ENCODE measurements around the gene NCDN.

NCDN gene

GRCh38 chr1:35532497-35533223, 24.9 kb upstream of the NCDN start:
- H3K27me3 ChIP-seq (ENCODE audit: control insufficient read depth, insufficient read depth, low read length): no peaks in the 10 kb centered on the region
- peaks cover 36% of the 10 kb centered on the region for H3K4me1 ChIP-seq (ENCODE audit: control insufficient read depth, insufficient read depth, low read length)
- no peaks in the 10 kb centered on the region; the same call in 1 of the 2 replicates for H3K9me3 ChIP-seq (ENCODE audit: control insufficient read depth, insufficient read depth, low read length)
- H3K4me3 ChIP-seq (ENCODE audit: low read depth, low read length): no peak overlapping the region
- peaks cover 21% of the 10 kb centered on the region for H3K36me3 ChIP-seq (ENCODE audit: control insufficient read depth, insufficient read depth, low read length)
- H3K9ac ChIP-seq (ENCODE audit: low read depth, low read length): no peak overlapping the region
- no peak overlapping the region for H3K27ac ChIP-seq (ENCODE audit: low read depth, low read length)

- H3K4me3 ChIP-seq (ENCODE audit: low read depth, low read length): no peak overlapping the region
- no peaks in the 10 kb centered on the region for H3K27me3 ChIP-seq (ENCODE audit: control insufficient read depth, insufficient read depth, low read length)
- H3K4me1 ChIP-seq (ENCODE audit: control insufficient read depth, insufficient read depth, low read length): peaks cover 40% of the 10 kb centered on the region
- H3K9ac ChIP-seq (ENCODE audit: low read depth, low read length): no peak overlapping the region
- peaks cover 21% of the 10 kb centered on the region for H3K36me3 ChIP-seq (ENCODE audit: control insufficient read depth, insufficient read depth, low read length)
- no peaks in the 10 kb centered on the region; the same call in 1 of the 2 replicates for H3K9me3 ChIP-seq (ENCODE audit: control insufficient read depth, insufficient read depth, low read length)
- no peak overlapping the region for H3K27ac ChIP-seq (ENCODE audit: low read depth, low read length)
Measured at GRCh38 chr1:35533586-35533985, 24.0 kb upstream of the NCDN start.

GRCh38 chr1:35535243-35535642, 22.4 kb upstream of the NCDN start:
- H3K9ac ChIP-seq (ENCODE audit: low read depth, low read length): no peak overlapping the region
- H3K4me1 ChIP-seq (ENCODE audit: control insufficient read depth, insufficient read depth, low read length): peaks cover 54% of the 10 kb centered on the region
- H3K4me3 ChIP-seq (ENCODE audit: low read depth, low read length): no peak overlapping the region
- no peaks in the 10 kb centered on the region; the same call in 1 of the 2 replicates for H3K9me3 ChIP-seq (ENCODE audit: control insufficient read depth, insufficient read depth, low read length)
- H3K36me3 ChIP-seq (ENCODE audit: control insufficient read depth, insufficient read depth, low read length): peaks cover 17% of the 10 kb centered on the region
- H3K27me3 ChIP-seq (ENCODE audit: control insufficient read depth, insufficient read depth, low read length): no peaks in the 10 kb centered on the region
- H3K27ac ChIP-seq (ENCODE audit: low read depth, low read length): peak overlapping the region; percentile 49

GRCh38 chr1:35536556-35537162, 20.9 kb upstream of the NCDN start:
- H3K27me3 ChIP-seq (ENCODE audit: control insufficient read depth, insufficient read depth, low read length): no peaks in the 10 kb centered on the region
- H3K9ac ChIP-seq (ENCODE audit: low read depth, low read length): no peak overlapping the region
- peak overlapping the region; percentile 49 for H3K27ac ChIP-seq (ENCODE audit: low read depth, low read length)
- peaks cover 54% of the 10 kb centered on the region for H3K4me1 ChIP-seq (ENCODE audit: control insufficient read depth, insufficient read depth, low read length)
- 0 out of 2 replicates have a peak, but pooled peaks cover 6% of the 10 kb centered on the region for H3K36me3 ChIP-seq (ENCODE audit: control insufficient read depth, insufficient read depth, low read length)
- no peaks in the 10 kb centered on the region for H3K9me3 ChIP-seq (ENCODE audit: control insufficient read depth, insufficient read depth, low read length)
- no peak overlapping the region for H3K4me3 ChIP-seq (ENCODE audit: low read depth, low read length)

- H3K4me1 ChIP-seq (ENCODE audit: control insufficient read depth, insufficient read depth, low read length): peaks cover 54% of the 10 kb centered on the region
- H3K27me3 ChIP-seq (ENCODE audit: control insufficient read depth, insufficient read depth, low read length): no peaks in the 10 kb centered on the region
- no peak overlapping the region for H3K4me3 ChIP-seq (ENCODE audit: low read depth, low read length)
- no peak overlapping the region for H3K27ac ChIP-seq (ENCODE audit: low read depth, low read length)
- no peak overlapping the region for H3K9ac ChIP-seq (ENCODE audit: low read depth, low read length)
- no peaks in the 10 kb centered on the region for H3K9me3 ChIP-seq (ENCODE audit: control insufficient read depth, insufficient read depth, low read length)
- peaks cover 14% of the 10 kb centered on the region for H3K36me3 ChIP-seq (ENCODE audit: control insufficient read depth, insufficient read depth, low read length)
Measured at GRCh38 chr1:35537806-35538205, 19.8 kb upstream of the NCDN start.

- Histone ChIP-seq H3K4me3 (ENCODE audit: low read depth, low read length) (no peak overlapping the region), H3K9ac (ENCODE audit: low read depth, low read length) (no peak overlapping the region), H3K9me3 (ENCODE audit: control insufficient read depth, insufficient read depth, low read length) (no peaks in the 10 kb centered on the region), H3K36me3 (ENCODE audit: control insufficient read depth, insufficient read depth, low read length) (peaks cover 23% of the 10 kb centered on the region), H3K27me3 (ENCODE audit: control insufficient read depth, insufficient read depth, low read length) (no peaks in the 10 kb centered on the region), H3K27ac (ENCODE audit: low read depth, low read length) (peak overlapping the region; percentile 37), H3K4me1 (ENCODE audit: control insufficient read depth, insufficient read depth, low read length) (peaks cover 45% of the 10 kb centered on the region)
Measured at GRCh38 chr1:35539073-35539823, 18.4 kb upstream of the NCDN start.

- peaks cover 28% of the 10 kb centered on the region for H3K36me3 ChIP-seq (ENCODE audit: control insufficient read depth, insufficient read depth, low read length)
- no peaks in the 10 kb centered on the region for H3K9me3 ChIP-seq (ENCODE audit: control insufficient read depth, insufficient read depth, low read length)
- peak overlapping the region; percentile 37 for H3K27ac ChIP-seq (ENCODE audit: low read depth, low read length)
- no peak overlapping the region for H3K9ac ChIP-seq (ENCODE audit: low read depth, low read length)
- H3K4me1 ChIP-seq (ENCODE audit: control insufficient read depth, insufficient read depth, low read length): peaks cover 44% of the 10 kb centered on the region
- no peaks in the 10 kb centered on the region for H3K27me3 ChIP-seq (ENCODE audit: control insufficient read depth, insufficient read depth, low read length)
- H3K4me3 ChIP-seq (ENCODE audit: low read depth, low read length): no peak overlapping the region
Measured at GRCh38 chr1:35539824-35540261, 17.8 kb upstream of the NCDN start.

GRCh38 chr1:35544976-35545375, 12.6 kb upstream of the NCDN start:
- Histone ChIP-seq H3K27me3 (ENCODE audit: control insufficient read depth, insufficient read depth, low read length) (no peaks in the 10 kb centered on the region), H3K36me3 (ENCODE audit: control insufficient read depth, insufficient read depth, low read length) (peaks cover 63% of the 10 kb centered on the region), H3K4me1 (ENCODE audit: control insufficient read depth, insufficient read depth, low read length) (peaks cover 2% of the 10 kb centered on the region; the same call in 1 of the 2 replicates), H3K27ac (ENCODE audit: low read depth, low read length) (no peak overlapping the region), H3K9ac (ENCODE audit: low read depth, low read length) (no peak overlapping the region), H3K9me3 (ENCODE audit: control insufficient read depth, insufficient read depth, low read length) (no peaks in the 10 kb centered on the region), H3K4me3 (ENCODE audit: low read depth, low read length) (no peak overlapping the region)

GRCh38 chr1:35546614-35547013, 11.0 kb upstream of the NCDN start:
- Histone ChIP-seq H3K36me3 (ENCODE audit: control insufficient read depth, insufficient read depth, low read length) (peaks cover 77% of the 10 kb centered on the region), H3K9me3 (ENCODE audit: control insufficient read depth, insufficient read depth, low read length) (no peaks in the 10 kb centered on the region), H3K27ac (ENCODE audit: low read depth, low read length) (no peak overlapping the region), H3K27me3 (ENCODE audit: control insufficient read depth, insufficient read depth, low read length) (no peaks in the 10 kb centered on the region), H3K4me1 (ENCODE audit: control insufficient read depth, insufficient read depth, low read length) (no peaks in the 10 kb centered on the region), H3K9ac (ENCODE audit: low read depth, low read length) (no peak overlapping the region), H3K4me3 (ENCODE audit: low read depth, low read length) (no peak overlapping the region)

GRCh38 chr1:35553851-35554250, 3.7 kb upstream of the NCDN start:
- H3K27ac ChIP-seq (ENCODE audit: low read depth, low read length): peak overlapping the region; percentile 99
- peaks cover 36% of the 10 kb centered on the region for H3K4me1 ChIP-seq (ENCODE audit: control insufficient read depth, insufficient read depth, low read length)
- no peak overlapping the region; the same call in 1 of the 2 replicates for H3K9ac ChIP-seq (ENCODE audit: low read depth, low read length)
- H3K27me3 ChIP-seq (ENCODE audit: control insufficient read depth, insufficient read depth, low read length): no peaks in the 10 kb centered on the region
- peak overlapping the region; percentile 83 for H3K4me3 ChIP-seq (ENCODE audit: low read depth, low read length)
- H3K9me3 ChIP-seq (ENCODE audit: control insufficient read depth, insufficient read depth, low read length): no peaks in the 10 kb centered on the region
- H3K36me3 ChIP-seq (ENCODE audit: control insufficient read depth, insufficient read depth, low read length): peaks cover 49% of the 10 kb centered on the region

Measured in HUES48 (cell line).